ENCODE data around the gene MLF1. TPM values are rescaled to one million over a fixed set of nuclear protein-coding genes. Genes with fewer than 3 reads are reported as not detected.

The MLF1 gene
- total RNA-seq, 3 donors from 2014 or later, result 3.1 to 8.1 (median 3.6) TPM

- no peak for TF ChIP-seq CTCF (IDR thresholded peaks at IDR 0.05)
- no peak for ATAC-seq
- Histone ChIP-seq H3K36me3 (ENCODE audit: low read depth) (no peaks in the 10 kb centered on the region), H3K9me3 (no peaks in the 10 kb centered on the region), H3K4me1 (ENCODE audit: low read depth) (peaks cover 6% of the 10 kb centered on the region), H3K4me3 (no peak overlapping the region)
- intact Hi-C loops (cut with DNase I, micrococcal nuclease), result no loop called here
- no peak for DNase-seq
Measured at GRCh38 chr3:158640646-158641045, 69.7 kb downstream of the MLF1 start.

GRCh38 chr3:158642005-158642404 is 71.0 kb downstream of the MLF1 start:
- no peak for DNase-seq
- no peak for TF ChIP-seq CTCF (IDR thresholded peaks at IDR 0.05)
- intact Hi-C loops (cut with DNase I, micrococcal nuclease), result no loop called here

GRCh38 chr3:158642474-158643210 is 71.6 kb downstream of the MLF1 start:
- Histone ChIP-seq H3K4me3 (no peak overlapping the region), H3K9me3 (no peaks in the 10 kb centered on the region), H3K4me1 (ENCODE audit: low read depth) (peaks cover 12% of the 10 kb centered on the region), H3K36me3 (ENCODE audit: low read depth) (no peaks in the 10 kb centered on the region)
- intact Hi-C loops (cut with DNase I, micrococcal nuclease), result no loop called here
- ATAC-seq (no peak), DNase-seq (no peak)
- TF ChIP-seq CTCF (IDR thresholded peaks at IDR 0.05), result no peak

More at GRCh38 chr3:158642005-158642404, 71.0 kb downstream of the MLF1 start:
- ATAC-seq, result no peak
- peaks cover 11% of the 10 kb centered on the region for H3K4me1 ChIP-seq (ENCODE audit: low read depth)
- no peaks in the 10 kb centered on the region for H3K36me3 ChIP-seq (ENCODE audit: low read depth)
- H3K4me3 ChIP-seq, result no peak overlapping the region
- no peaks in the 10 kb centered on the region for H3K9me3 ChIP-seq

GRCh38 chr3:158644345-158644908 is 73.4 kb downstream of the MLF1 start, which contains the start of gene GFM1:
TSS of gene GFM1 (plus strand) at chr3:158644527. CDS start at chr3:158644635, 108 bp downstream.
- peak; percentile 90 for TF ChIP-seq CTCF (IDR thresholded peaks at IDR 0.05)
- H3K4me3 ChIP-seq, result peak within 1 kb of the TSS; percentile 64
- intact Hi-C loops (cut with DNase I, micrococcal nuclease), result no loop called here
- H3K9me3 ChIP-seq, result no peaks in the 10 kb centered on the region
- DNase-seq, result peak; percentile 90 to 95 (median 93)
- H3K36me3 ChIP-seq (ENCODE audit: low read depth), result no peaks in the 10 kb centered on the region
- peak; percentile 99 for ATAC-seq
- H3K4me1 ChIP-seq (ENCODE audit: low read depth), result peaks cover 12% of the 10 kb centered on the region

- H3K4me1 ChIP-seq (ENCODE audit: low read depth), result peaks cover 12% of the 10 kb centered on the region
- no peak for TF ChIP-seq CTCF (IDR thresholded peaks at IDR 0.05)
- no peak overlapping the region for H3K4me3 ChIP-seq
- H3K9me3 ChIP-seq, result no peaks in the 10 kb centered on the region
- no peak for DNase-seq
- intact Hi-C loops (cut with DNase I, micrococcal nuclease), result no loop called here
- ATAC-seq, result no peak
- H3K36me3 ChIP-seq (ENCODE audit: low read depth), result no peaks in the 10 kb centered on the region
Measured at GRCh38 chr3:158649791-158650190, 78.8 kb downstream of the MLF1 start.
